ENCODE results near the gene CERKL.
A peak's percentile ranks its signal among the peaks of the same experiment; 100 is the strongest.
"Not testable (repeated sequence)": the region's sequence is repeated elsewhere in the genome, so short reads cannot be mapped to it uniquely, and the experiment has no call there.

CERKL gene

GRCh38 chr2:181656450-181657291 is at the start of gene CERKL:
TSS of gene CERKL (minus strand) at chr2:181657105. CDS start at chr2:181657006, 99 bp downstream.
- no peak for DNase-seq (ENCODE audit: extremely low read depth, low read depth)

GRCh38 chr2:181702519-181702918 is 45.6 kb upstream of the CERKL start:
- not testable (repeated sequence) for DNase-seq (ENCODE audit: extremely low read depth, low read depth); H3K4me3 ChIP-seq (replicated peaks; ENCODE audit: low read depth, low read length)

More at GRCh38 chr2:181656450-181657291, at the start of gene CERKL:
- peak within 1 kb of the TSS; percentile 37 for H3K4me3 ChIP-seq (replicated peaks; ENCODE audit: low read depth, low read length)
- no peak for TF ChIP-seq CTCF (IDR thresholded peaks at IDR 0.05; ENCODE audit: low read depth, low read length, missing control alignments)

- no peak for TF ChIP-seq CTCF (IDR thresholded peaks at IDR 0.05; ENCODE audit: low read depth, low read length, missing control alignments)
- DNase-seq (ENCODE audit: extremely low read depth, low read depth), result no peak
- H3K4me3 ChIP-seq (replicated peaks; ENCODE audit: low read depth, low read length), result no peak overlapping the region
Measured at GRCh38 chr2:181698223-181698622, 41.3 kb upstream of the CERKL start.

- no peak for DNase-seq (ENCODE audit: extremely low read depth, low read depth)
Measured at GRCh38 chr2:181697571-181697970, 40.7 kb upstream of the CERKL start.

GRCh38 chr2:181697126-181697525 is 40.2 kb upstream of the CERKL start:
- no peak for DNase-seq (ENCODE audit: extremely low read depth, low read depth)
- H3K4me3 ChIP-seq (replicated peaks; ENCODE audit: low read depth, low read length), result no peak overlapping the region
- TF ChIP-seq CTCF (IDR thresholded peaks at IDR 0.05; ENCODE audit: low read depth, low read length, missing control alignments), result no peak

More at GRCh38 chr2:181697571-181697970, 40.7 kb upstream of the CERKL start:
- TF ChIP-seq CTCF (IDR thresholded peaks at IDR 0.05; ENCODE audit: low read depth, low read length, missing control alignments), result no peak
- no peak overlapping the region for H3K4me3 ChIP-seq (replicated peaks; ENCODE audit: low read depth, low read length)

- TF ChIP-seq CTCF (IDR thresholded peaks at IDR 0.05; ENCODE audit: low read depth, low read length, missing control alignments), result no peak
- no peak for DNase-seq (ENCODE audit: extremely low read depth, low read depth)
Measured at GRCh38 chr2:181694271-181694670, 37.4 kb upstream of the CERKL start.

GRCh38 chr2:181690860-181691259 is 34.0 kb upstream of the CERKL start:
- no peak overlapping the region for H3K4me3 ChIP-seq (replicated peaks; ENCODE audit: low read depth, low read length)
- no peak for DNase-seq (ENCODE audit: extremely low read depth, low read depth)
- no peak for TF ChIP-seq CTCF (IDR thresholded peaks at IDR 0.05; ENCODE audit: low read depth, low read length, missing control alignments)

More at GRCh38 chr2:181694271-181694670, 37.4 kb upstream of the CERKL start:
- no peak overlapping the region for H3K4me3 ChIP-seq (replicated peaks; ENCODE audit: low read depth, low read length)
